BJ (cell line): Measurements from ENCODE around the gene CD101. TPM values are rescaled to one million over a fixed set of nuclear protein-coding genes. Genes with fewer than 3 reads are reported as not detected.

Experiments
- CTCF ChIA-PET: fragments of 350-600 bp; formaldehyde crosslinking; extraction: SDS; loops from one replicate; lab custom pipeline; 2021; ENCODE audit warnings: antibody characterized with exemption, inconsistent platforms; lab: Yijun Ruan, JAX
- POLR2A ChIA-PET: fragments of 300-600 bp; sonication (Branson Sonifier 250); formaldehyde crosslinking; extraction: SDS; loops from one replicate; lab custom pipeline; 2021; ENCODE audit warnings: antibody characterized with exemption; lab: Charles Lee
- DNase-seq: peaks from one replicate; pipeline ENCODE4 v3.0.0-alpha.2; 2011; ENCODE audit warnings: low read depth
- H3K27me3 ChIP-seq: 2 replicates; pipeline ENCODE4 v1.6.0; 2011; ENCODE audit warnings: low read length; ENCODE audit not compliant: control insufficient read depth, insufficient read depth
- H3K36me3 ChIP-seq: 2 replicates; pipeline ENCODE4 v1.5.1; 2011; ENCODE audit warnings: low read length; ENCODE audit not compliant: control insufficient read depth, insufficient read depth
- H3K4me3 ChIP-seq: 2 replicates; pipeline ENCODE4 v1.5.1; 2011; ENCODE audit warnings: low read depth, mild to moderate bottlenecking, control low read depth, low read length
- polyA plus RNA-seq: library from polyadenylated mRNA; depleted of rRNA; stranded (reverse); fragments of >200 nt; gene quantifications from 2 replicates; pipeline ENCODE4 v1.2.3, GENCODE V29; 2011
- TF ChIP-seq, protein P1 (sequence below): IDR thresholded peaks from 2 replicates; pipeline ENCODE4 v1.5.1; 2011; ENCODE audit warnings: low read depth, mild to moderate bottlenecking, control low read depth, inconsistent platforms, low read length, moderate library complexity; ENCODE audit not compliant: insufficient read depth

CD101 gene
- polyA plus RNA-seq, 1 experiment, result 0.12 TPM

DNA sequence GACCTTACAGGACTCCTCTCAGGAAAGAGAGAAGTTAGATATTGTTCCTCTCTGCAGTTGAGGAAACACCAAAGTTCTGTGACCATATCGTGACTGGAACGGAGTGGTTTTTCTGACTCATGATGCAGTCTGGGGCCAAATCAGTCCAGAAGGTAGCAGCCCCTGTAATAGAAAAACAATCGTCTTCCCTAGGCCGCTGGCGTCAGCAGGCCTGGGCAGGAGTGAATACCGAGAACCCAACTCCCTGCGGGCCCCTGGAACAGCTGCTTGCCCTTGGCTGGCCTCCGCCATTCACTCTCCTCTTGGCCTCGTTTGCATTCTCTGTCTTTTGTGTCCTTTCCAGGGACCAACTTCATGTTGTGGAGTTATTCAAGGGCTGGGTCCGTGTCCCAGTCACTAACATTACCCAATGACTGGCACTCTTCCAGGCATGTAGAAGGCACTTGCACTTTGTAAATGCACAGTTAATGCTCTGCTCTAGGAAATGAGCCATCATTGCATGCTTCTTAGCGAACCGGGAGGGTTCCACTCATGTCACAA is 10.9 kb upstream of the CD101 start:
- TF ChIP-seq, protein P1, sequence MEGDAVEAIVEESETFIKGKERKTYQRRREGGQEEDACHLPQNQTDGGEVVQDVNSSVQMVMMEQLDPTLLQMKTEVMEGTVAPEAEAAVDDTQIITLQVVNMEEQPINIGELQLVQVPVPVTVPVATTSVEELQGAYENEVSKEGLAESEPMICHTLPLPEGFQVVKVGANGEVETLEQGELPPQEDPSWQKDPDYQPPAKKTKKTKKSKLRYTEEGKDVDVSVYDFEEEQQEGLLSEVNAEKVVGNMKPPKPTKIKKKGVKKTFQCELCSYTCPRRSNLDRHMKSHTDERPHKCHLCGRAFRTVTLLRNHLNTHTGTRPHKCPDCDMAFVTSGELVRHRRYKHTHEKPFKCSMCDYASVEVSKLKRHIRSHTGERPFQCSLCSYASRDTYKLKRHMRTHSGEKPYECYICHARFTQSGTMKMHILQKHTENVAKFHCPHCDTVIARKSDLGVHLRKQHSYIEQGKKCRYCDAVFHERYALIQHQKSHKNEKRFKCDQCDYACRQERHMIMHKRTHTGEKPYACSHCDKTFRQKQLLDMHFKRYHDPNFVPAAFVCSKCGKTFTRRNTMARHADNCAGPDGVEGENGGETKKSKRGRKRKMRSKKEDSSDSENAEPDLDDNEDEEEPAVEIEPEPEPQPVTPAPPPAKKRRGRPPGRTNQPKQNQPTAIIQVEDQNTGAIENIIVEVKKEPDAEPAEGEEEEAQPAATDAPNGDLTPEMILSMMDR, result no peak
- H3K27me3 ChIP-seq, result no peaks in the 10 kb centered on the region
- ChIA-PET POLR2A (no interaction called here), CTCF (no interaction called here)
- no peak overlapping the region for H3K4me3 ChIP-seq
- no peak for DNase-seq
- H3K36me3 ChIP-seq, result no peaks in the 10 kb centered on the region

DNA sequence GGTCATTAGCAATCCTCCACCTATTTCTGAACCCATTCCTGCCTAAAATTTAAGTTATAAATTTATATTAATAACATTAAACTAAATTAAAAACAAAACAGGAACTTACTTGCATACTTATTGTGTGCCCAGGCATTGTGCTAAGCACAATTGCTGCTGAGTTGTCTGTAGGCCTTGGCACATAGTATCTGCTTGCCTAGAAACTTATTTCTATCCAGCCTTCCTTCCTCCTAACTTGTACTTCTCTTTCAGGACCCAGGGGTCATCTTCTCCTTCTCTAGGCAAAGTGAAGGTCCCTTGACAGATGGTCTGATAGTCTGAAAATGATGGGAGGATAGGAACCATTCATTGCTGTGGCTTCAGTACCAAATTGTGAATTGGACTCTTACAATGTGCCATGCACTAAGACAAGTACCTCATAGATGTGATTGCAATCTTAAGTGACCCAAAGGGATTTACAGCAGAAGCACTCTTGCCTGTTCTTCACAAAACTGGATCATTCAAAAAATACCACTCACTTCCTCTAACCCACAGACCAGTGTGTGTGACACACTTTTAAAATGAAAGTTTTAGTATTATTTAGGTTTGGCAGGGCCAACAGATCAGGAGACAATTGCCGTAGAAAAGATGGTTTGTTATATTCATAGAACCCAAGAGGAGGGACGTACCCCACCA is 10.3 kb upstream of the CD101 start:
- DNase-seq, result no peak
- Histone ChIP-seq H3K36me3 (no peaks in the 10 kb centered on the region), H3K27me3 (no peaks in the 10 kb centered on the region), H3K4me3 (no peak overlapping the region)
- ChIA-PET CTCF (no interaction called here), POLR2A (no interaction called here)
- TF ChIP-seq, protein P1, result no peak

DNA sequence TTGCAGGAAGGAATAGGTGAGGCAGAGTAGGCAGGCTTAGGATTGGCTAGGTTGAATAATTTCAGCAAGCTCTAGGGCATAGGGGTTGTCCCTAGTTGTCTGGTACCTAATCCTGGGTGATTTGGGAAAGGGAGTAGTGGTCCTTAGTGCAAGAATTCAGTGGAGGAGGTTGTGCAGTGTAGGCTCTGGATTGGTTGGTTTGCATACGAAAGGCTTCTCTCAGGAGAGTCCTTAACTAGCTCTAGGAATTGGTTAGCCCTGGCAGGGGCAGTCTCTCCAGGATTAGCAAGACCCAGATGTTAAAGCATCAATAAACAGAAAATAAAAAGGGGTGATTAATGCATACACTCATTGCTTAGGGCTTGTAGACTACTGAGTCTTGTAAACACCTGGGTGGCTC is 9.6 kb upstream of the CD101 start:
- no peak overlapping the region for H3K4me3 ChIP-seq
- POLR2A ChIA-PET, result no interaction called here
- TF ChIP-seq, protein P1, result no peak
- H3K27me3 ChIP-seq, result no peaks in the 10 kb centered on the region
- CTCF ChIA-PET, result no interaction called here
- DNase-seq, result no peak
- H3K36me3 ChIP-seq, result no peaks in the 10 kb centered on the region

DNA sequence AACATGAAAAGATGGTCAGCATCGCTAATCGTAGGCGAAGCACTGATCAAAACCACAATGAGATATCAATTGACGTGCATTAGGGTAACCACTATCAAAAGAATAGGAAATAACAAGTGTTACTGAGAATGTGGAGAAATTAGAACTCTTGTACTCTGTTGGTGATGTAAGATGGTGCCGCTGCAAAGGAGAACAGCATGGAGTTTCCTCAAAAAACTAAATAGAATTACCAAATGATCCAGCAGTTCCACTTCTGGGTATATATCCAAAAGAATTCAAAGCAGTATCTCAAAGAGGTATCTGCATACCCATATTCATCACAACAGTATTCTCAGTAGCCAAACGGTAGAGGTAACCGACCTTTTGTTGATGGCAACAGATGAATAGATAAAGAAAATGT is 8.3 kb upstream of the CD101 start:
- TF ChIP-seq, protein P1, result no peak

DNA sequence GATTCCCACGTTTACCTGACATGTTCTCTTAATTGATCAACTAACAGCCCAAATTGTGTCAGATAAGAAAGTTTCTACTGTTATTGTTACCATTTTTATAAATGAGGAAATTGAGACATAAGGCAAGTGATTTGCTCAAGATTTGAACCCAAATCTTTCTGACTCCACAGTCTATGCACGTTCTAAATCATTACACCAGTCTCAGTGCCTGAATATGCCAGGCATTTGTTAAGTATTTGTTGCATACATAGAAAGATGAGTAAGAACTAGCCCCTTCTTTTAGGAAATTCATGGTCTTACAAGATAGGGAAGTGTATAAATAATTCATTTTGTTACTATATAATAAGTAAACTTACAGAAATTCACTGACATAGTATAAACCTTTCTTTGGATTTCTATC is 7.1 kb upstream of the CD101 start:
- CTCF ChIA-PET, result no interaction called here
- TF ChIP-seq, protein P1, result no peak
- no peak overlapping the region for H3K4me3 ChIP-seq

More for the DNA sequence above, 8.3 kb upstream of the CD101 start:
- Histone ChIP-seq H3K27me3 (no peaks in the 10 kb centered on the region), H3K4me3 (no peak overlapping the region), H3K36me3 (no peaks in the 10 kb centered on the region)
- no peak for DNase-seq
- ChIA-PET POLR2A (no interaction called here), CTCF (no interaction called here)

More for the DNA sequence above, 7.1 kb upstream of the CD101 start:
- POLR2A ChIA-PET, result no interaction called here
- no peaks in the 10 kb centered on the region for H3K36me3 ChIP-seq
- no peaks in the 10 kb centered on the region for H3K27me3 ChIP-seq
- no peak for DNase-seq
